B cell (primary cell): ENCODE data around the gene NFATC1. TPM values are rescaled to one million over a fixed set of nuclear protein-coding genes. Genes with fewer than 3 reads are reported as not detected.

Experiments used
- ATAC-seq: fragments of 200-7000 bp; cut with Tn5 transposase; one replicate; pipeline ENCODE4 v1.10.0; 2021; ENCODE audit warnings: low read depth, mild to moderate bottlenecking, moderate number of reproducible peaks, moderate library complexity
- CTCF ChIA-PET: fragments of 350-600 bp; sonication (Branson Sonifier 250); formaldehyde crosslinking; loops from one replicate; lab custom pipeline; 2021; ENCODE audit warnings: antibody characterized with exemption, inconsistent platforms; lab: Charles Lee
- POLR2A ChIA-PET: fragments of 350-600 bp; sonication (Branson Sonifier 250); formaldehyde crosslinking; loops from one replicate; lab custom pipeline; 2021; ENCODE audit warnings: antibody characterized with exemption; lab: Charles Lee
- DNase-seq: peaks from one replicate; pipeline ENCODE4 v3.0.0; 2013
- H2AFZ ChIP-seq: 2 replicates; pipeline ENCODE4 v1.6.1; 2012; ENCODE audit warnings: mild to moderate bottlenecking, low read depth, low read length; ENCODE audit not compliant: insufficient read depth, poor library complexity, severe bottlenecking
- H3K27ac ChIP-seq, 2 donors: 1 replicate in 1 of 2; 2 replicates in 1 of 2; pipeline ENCODE4 v1.5.1; 2012 to 2013; ENCODE audit warnings: low read length in 2 of 2, mild to moderate bottlenecking in 2 of 2, moderate library complexity in 1 of 2
- H3K27me3 ChIP-seq, 4 experiments: fragments of 200-600 bp in 1 of 4; sonication (generic) in 1 of 4; replicated peaks in 1 of 4; 1 replicate in 2 of 4; 2 replicates in 2 of 4; pipeline versions ENCODE4 v1.6.1 to v1.7.0; 2013 to 2016; ENCODE audit warnings: low read length in 3 of 4, mild to moderate bottlenecking in 2 of 4, mixed read lengths in 1 of 4, moderate library complexity in 1 of 4; ENCODE audit not compliant: insufficient read depth in 4 of 4, control insufficient read depth in 3 of 4; ENCODE audit errors: control extremely low read depth in 1 of 4
- H3K36me3 ChIP-seq, 2 experiments: replicated peaks in 1 of 2; 1 replicate in 1 of 2; 2 replicates in 1 of 2; pipeline versions ENCODE4 v1.6.1 to v1.7.1; 2013; ENCODE audit warnings: low read length in 1 of 2; ENCODE audit not compliant: insufficient read depth in 2 of 2, control insufficient read depth in 1 of 2; ENCODE audit errors: control extremely low read depth in 1 of 2, extremely low read depth in 1 of 2
- H3K4me1 ChIP-seq, 2 donors: fragments of 200-600 bp in 1 of 2; sonication (generic) in 1 of 2; 1 replicate in 1 of 2; 2 replicates in 1 of 2; pipeline versions ENCODE4 v1.5.1 to v1.6.1; 2013 to 2017; ENCODE audit warnings: low read length in 2 of 2; ENCODE audit not compliant: control insufficient read depth in 2 of 2, insufficient read depth in 2 of 2
- H3K4me2 ChIP-seq: replicated peaks from 2 replicates; pipeline ENCODE3; 2012; ENCODE audit warnings: mild to moderate bottlenecking, low read depth, low read length; ENCODE audit not compliant: poor library complexity, severe bottlenecking
- H3K4me3 ChIP-seq, 5 experiments: fragments of 200-600 bp in 1 of 5; sonication (generic) in 1 of 5; 1 replicate in 3 of 5; 2 replicates in 2 of 5; pipeline versions ENCODE4 v1.5.1 to v1.7.0; 2011 to 2016; ENCODE audit warnings: low read length in 4 of 5, mild to moderate bottlenecking in 4 of 5, low read depth in 2 of 5, control low read depth in 1 of 5, moderate library complexity in 1 of 5; ENCODE audit not compliant: insufficient read depth in 1 of 5; ENCODE audit errors: control extremely low read depth in 1 of 5, extremely low read depth in 1 of 5
- H3K79me2 ChIP-seq: fragments of 200-600 bp; sonication (generic); one replicate; pipeline ENCODE4 v1.6.0; 2016; ENCODE audit warnings: low read length; ENCODE audit not compliant: control insufficient read depth, insufficient read depth
- H3K9ac ChIP-seq: fragments of 200-600 bp; sonication (generic); 2 replicates; pipeline ENCODE4 v1.6.1; 2017; ENCODE audit warnings: mild to moderate bottlenecking, low read length, moderate library complexity
- H3K9me3 ChIP-seq, 3 donors: one replicate each; pipeline versions ENCODE4 v1.6.1 to v1.7.1; 2013; ENCODE audit warnings: low read length in 2 of 3; ENCODE audit not compliant: control insufficient read depth in 2 of 3, insufficient read depth in 1 of 3; ENCODE audit errors: control extremely low read depth in 1 of 3
- H4K20me1 ChIP-seq: 2 replicates; pipeline ENCODE4 v1.6.0; 2012; ENCODE audit warnings: mild to moderate bottlenecking, low read length; ENCODE audit not compliant: insufficient read depth, control insufficient read depth, poor library complexity, severe bottlenecking
- H3K27ac Mint-ChIP-seq: one replicate; pipeline ENCODE4 v1.8.0; 2021; ENCODE audit warnings: mixed read lengths
- H3K27me3 Mint-ChIP-seq: one replicate; pipeline ENCODE4 v1.8.0; 2021; ENCODE audit warnings: mixed read lengths
- H3K4me1 Mint-ChIP-seq: one replicate; pipeline ENCODE4 v1.8.0; 2021; ENCODE audit warnings: mixed read lengths
- H3K4me3 Mint-ChIP-seq: one replicate; pipeline ENCODE4 v1.8.0; 2021; ENCODE audit warnings: mixed read lengths
- H3K9me3 Mint-ChIP-seq: one replicate; pipeline ENCODE4 v1.8.0; 2022; ENCODE audit warnings: mixed read lengths; ENCODE audit not compliant: insufficient read depth
- CTCF ChIP-seq: fragments of 200-600 bp; IDR thresholded peaks from one replicate; pipeline ENCODE4 v1.8.0; 2022; ENCODE audit warnings: antibody characterized with exemption, mild to moderate bottlenecking
- EZH2 ChIP-seq: IDR thresholded peaks from 2 replicates; pipeline ENCODE4 v1.6.1; 2012; ENCODE audit warnings: borderline replicate concordance, low read depth, mild to moderate bottlenecking, moderate library complexity, low read length; ENCODE audit not compliant: insufficient read depth, poor library complexity, severe bottlenecking
- WGBS: methylation state at CpG from one replicate; pipeline ENCODE4 v1.1.5; 2013; ENCODE audit warnings: missing lambda C conversion rate; ENCODE audit not compliant: insufficient coverage; 5-methylcytosine and 5-hydroxymethylcytosine counted together
- intact Hi-C: fragments of 100-400 bp; cut with micrococcal nuclease; formaldehyde crosslinking; loops from one replicate; pipeline ENCODE4 v1.10.0; 2022
- polyA plus RNA-seq: library from polyadenylated mRNA; depleted of rRNA; stranded (reverse); fragments of >200 nt; gene quantifications from 2 replicates; pipeline ENCODE4 v1.2.3, GENCODE V29; 2012
- total RNA-seq, 2 donors: library from RNA; stranded (reverse); fragments of 120-200 nt in 1 of 2; gene quantifications; 1 replicate in 1 of 2; 2 replicates in 1 of 2; pipeline versions ENCODE4 v1.2.3 to v1.2.4, GENCODE V29; 2013 to 2022

NFATC1 gene
- total and polyA plus RNA-seq, 2 donors (not counting 1 experiment from before 2014, with no cell fraction given), result 32.2 to 108 TPM

GRCh38 chr18:79402977-79403722 is 7.4 kb downstream of the NFATC1 start:
- Histone ChIP-seq H3K9me3 (no peaks in the 10 kb centered on the region), H3K79me2 (peaks cover 93% of the 10 kb centered on the region), H3K4me3 (peak overlapping the region in 4 of 5 experiments; percentile 2 to 57 (median 38)), H3K4me1 (peaks cover 68 to 76% of the 10 kb centered on the region in 2 donors), H3K4me2 (peak overlapping the region; percentile 62), H2AFZ (no peak overlapping the region), H3K27me3 (no peaks in the 10 kb centered on the region), H3K27ac (peak overlapping the region; percentile 91 to 97), H3K36me3 (peaks cover 0 to 21% of the 10 kb centered on the region in 2 experiments), H3K9ac (peak overlapping the region; percentile 40), H4K20me1 (peaks cover 31% of the 10 kb centered on the region)
- ChIA-PET POLR2A (interaction anchor here (0.6 to 3.1 kb wide), 6 partner anchors 10 to 121 kb away, joined by 3 to 8 read pairs (median 6); no protein-coding TSS in a partner anchor), CTCF (interaction anchor here (1.0 to 1.9 kb wide), 9 partner anchors 22 to 127 kb away, joined by 3 to 11 read pairs (median 5); no protein-coding TSS in a partner anchor)
- no peaks in the 10 kb centered on the region for H3K27me3 Mint-ChIP-seq
- peaks cover 85% of the 10 kb centered on the region for H3K4me1 Mint-ChIP-seq
- H3K9me3 Mint-ChIP-seq, result no peaks in the 10 kb centered on the region
- peak overlapping the region; percentile 92 for H3K27ac Mint-ChIP-seq
- intact Hi-C loops, result no loop called here
- ATAC-seq (no peak), DNase-seq (peak; percentile 47)
- H3K4me3 Mint-ChIP-seq, result peak overlapping the region; percentile 79
- 21% methylated on average over 24 of the region's 27 CpGs for WGBS
- TF ChIP-seq CTCF (no peak), EZH2 (no peak)
